WTC11 (cell line): ENCODE results near the gene OLFML3. TPM values are rescaled to one million over a fixed set of nuclear protein-coding genes. Genes with fewer than 3 reads are reported as not detected.

ENCODE experiments used
- ATAC-seq: fragments of 200-7000 bp; cut with Tn5 transposase; 2 replicates; pipeline ENCODE4 v1.10.0; 2021; ENCODE audit warnings: mild to moderate bottlenecking, moderate library complexity
- CTCF ChIA-PET: fragments of 300-600 bp; sonication (Branson Sonifier 250); formaldehyde crosslinking; loops from one replicate; lab custom pipeline; 2021; ENCODE audit warnings: antibody characterized with exemption; lab: Charles Lee
- POLR2A ChIA-PET: fragments of 350-600 bp; sonication (Branson Sonifier 250); formaldehyde crosslinking; loops from one replicate; lab custom pipeline; 2021; ENCODE audit warnings: antibody characterized with exemption; lab: Charles Lee
- DNase-seq: peaks from one replicate; pipeline ENCODE4 v3.0.0; 2021; ENCODE audit warnings: low spot score
- H3K27ac Mint-ChIP-seq: 2 replicates; pipeline ENCODE4 v1.8.0; 2021; ENCODE audit warnings: mixed read lengths
- H3K27me3 Mint-ChIP-seq: 2 replicates; pipeline ENCODE4 v1.8.0; 2021; ENCODE audit warnings: low read depth, mild to moderate bottlenecking, moderate library complexity, mixed read lengths
- H3K36me3 Mint-ChIP-seq: 2 replicates; pipeline ENCODE4 v1.8.0; 2021; ENCODE audit warnings: mixed read lengths
- H3K4me1 Mint-ChIP-seq: 2 replicates; pipeline ENCODE4 v1.8.0; 2022; ENCODE audit warnings: mixed read lengths
- H3K4me3 Mint-ChIP-seq: 2 replicates; pipeline ENCODE4 v1.8.0; 2021; ENCODE audit warnings: mild to moderate bottlenecking, moderate library complexity, mixed read lengths
- H3K9me3 Mint-ChIP-seq: 2 replicates; pipeline ENCODE4 v1.8.0; 2021; ENCODE audit warnings: mixed read lengths
- CBFB ChIP-seq: sonication (generic); formaldehyde crosslinking; IDR thresholded peaks from 2 replicates; pipeline ENCODE4 v1.8.1; 2022; ENCODE audit warnings: mild to moderate bottlenecking, low read depth, missing genetic modification reagents
- CTCF ChIP-seq: fragments of 200-600 bp; IDR thresholded peaks from 2 replicates; pipeline ENCODE4 v1.8.0; 2022; ENCODE audit warnings: antibody characterized with exemption
- ETV6 ChIP-seq: sonication (generic); formaldehyde crosslinking; IDR thresholded peaks from 2 replicates; pipeline ENCODE4 v1.8.1; 2022; ENCODE audit warnings: mild to moderate bottlenecking, missing genetic modification reagents
- FOXJ3 ChIP-seq: sonication (generic); formaldehyde crosslinking; IDR thresholded peaks from 2 replicates; pipeline ENCODE4 v1.9.0; 2021; ENCODE audit warnings: missing genetic modification reagents, mild to moderate bottlenecking, borderline replicate concordance
- FOXK1 ChIP-seq: sonication (generic); formaldehyde crosslinking; IDR thresholded peaks from 2 replicates; pipeline ENCODE4 v1.8.0; 2022; ENCODE audit warnings: mild to moderate bottlenecking, moderate library complexity, missing genetic modification reagents
- HMGXB4 ChIP-seq: sonication (generic); formaldehyde crosslinking; IDR thresholded peaks from 2 replicates; pipeline ENCODE4 v1.8.1; 2023; ENCODE audit warnings: mild to moderate bottlenecking, moderate library complexity, missing genetic modification reagents
- IRF2 ChIP-seq: sonication (generic); formaldehyde crosslinking; IDR thresholded peaks from 2 replicates; pipeline ENCODE4 v1.8.0; 2022; ENCODE audit warnings: low read depth, missing genetic modification reagents, borderline replicate concordance
- NR1H2 ChIP-seq: sonication (generic); formaldehyde crosslinking; IDR thresholded peaks from 2 replicates; pipeline ENCODE4 v1.9.0; 2021; ENCODE audit warnings: mild to moderate bottlenecking, moderate library complexity, missing genetic modification reagents
- PREB ChIP-seq: sonication (generic); formaldehyde crosslinking; IDR thresholded peaks from 2 replicates; pipeline ENCODE4 v1.8.1; 2022; ENCODE audit warnings: mild to moderate bottlenecking, missing genetic modification reagents, moderate library complexity, borderline replicate concordance
- SP1 ChIP-seq: sonication (generic); formaldehyde crosslinking; conservative IDR thresholded peaks from 2 replicates; pipeline ENCODE4 v1.8.1; 2022; ENCODE audit warnings: missing genetic modification reagents
- TCF7 ChIP-seq: sonication (generic); formaldehyde crosslinking; IDR thresholded peaks from 2 replicates; pipeline ENCODE4 v1.8.0; 2022; ENCODE audit warnings: mild to moderate bottlenecking, low read depth, missing genetic modification reagents, moderate library complexity
- USF2 ChIP-seq: sonication (generic); formaldehyde crosslinking; IDR thresholded peaks from 2 replicates; pipeline ENCODE4 v1.8.1; 2023; ENCODE audit warnings: mild to moderate bottlenecking, missing genetic modification reagents, moderate library complexity
- ZBTB21 ChIP-seq: sonication (generic); formaldehyde crosslinking; IDR thresholded peaks from 2 replicates; pipeline ENCODE4 v1.8.1; 2023; ENCODE audit warnings: mild to moderate bottlenecking, missing genetic modification reagents, borderline replicate concordance
- ZNF317 ChIP-seq: sonication (generic); formaldehyde crosslinking; IDR thresholded peaks from 2 replicates; pipeline ENCODE4 v1.8.1; 2023; ENCODE audit warnings: low read depth, mild to moderate bottlenecking, moderate library complexity, missing genetic modification reagents, borderline replicate concordance
- ZNF423 ChIP-seq: fragments of 250-450 bp; sonication (Bioruptor Pico); IDR thresholded peaks from 2 replicates; pipeline ENCODE4 v2.1.2; 2022; ENCODE audit warnings: mild to moderate bottlenecking, moderate library complexity
- total RNA-seq: library from RNA; stranded (reverse); gene quantifications from 3 replicates; pipeline ENCODE4 v1.2.3, GENCODE V29; 2021
- TF ChIP-seq, protein P1 (sequence below): sonication (generic); formaldehyde crosslinking; IDR thresholded peaks from 2 replicates; pipeline ENCODE4 v1.8.0; 2022; ENCODE audit warnings: mild to moderate bottlenecking, missing genetic modification reagents

Gene OLFML3
- total RNA-seq, 1 experiment from 2014 or later: 65.8 TPM

- CTCF ChIA-PET: interaction anchor here (0.6 to 3.4 kb wide), 6 partner anchors 10 to 95 kb away, joined by 3 to 19 read pairs (median 3); partner anchors contain the start of genes AP4B1 and DCLRE1B
- peak overlapping the region; percentile 93 for H3K4me3 Mint-ChIP-seq
These were observed 49.4 kb upstream of the OLFML3 start for GRCh38 chr1:113929750-113930498.

GRCh38 chr1:113930499-113931161 is 48.6 kb upstream of the OLFML3 start:
- DNase-seq: no peak
- Mint-ChIP-seq H3K27me3 (peaks cover 7% of the 10 kb centered on the region), H3K4me3 (peak overlapping the region; percentile 93), H3K4me1 (peaks cover 37% of the 10 kb centered on the region), H3K9me3 (peaks cover 3% of the 10 kb centered on the region; the same call in 1 of the 2 replicates), H3K27ac (peak overlapping the region; percentile 84), H3K36me3 (no peaks in the 10 kb centered on the region)
- ChIA-PET POLR2A (interaction anchor here (0.5 to 2.7 kb wide), 4 partner anchors 10 to 657 kb away, joined by 4 to 23 read pairs (median 6); partner anchors contain the start of genes AP4B1 and DCLRE1B), CTCF (interaction anchor here (0.6 to 3.4 kb wide), 5 partner anchors 16 to 215 kb away, joined by 3 to 19 read pairs (median 3); partner anchors contain the start of genes AP4B1 and DCLRE1B)
- ATAC-seq: 0 out of 2 replicates have a peak, but pooled peaks have one; percentile 2
- TF ChIP-seq ZBTB21 (CRISPR knock-in tag) (no peak), ZNF423 (CRISPR knock-in tag) (no peak), NR1H2 (CRISPR knock-in tag) (no peak), FOXJ3 (CRISPR knock-in tag) (no peak), IRF2 (CRISPR knock-in tag) (no peak), ZNF317 (no peak), ETV6 (CRISPR knock-in tag) (no peak), PREB (CRISPR knock-in tag) (no peak), CTCF (no peak)
- TF ChIP-seq, protein P1, sequence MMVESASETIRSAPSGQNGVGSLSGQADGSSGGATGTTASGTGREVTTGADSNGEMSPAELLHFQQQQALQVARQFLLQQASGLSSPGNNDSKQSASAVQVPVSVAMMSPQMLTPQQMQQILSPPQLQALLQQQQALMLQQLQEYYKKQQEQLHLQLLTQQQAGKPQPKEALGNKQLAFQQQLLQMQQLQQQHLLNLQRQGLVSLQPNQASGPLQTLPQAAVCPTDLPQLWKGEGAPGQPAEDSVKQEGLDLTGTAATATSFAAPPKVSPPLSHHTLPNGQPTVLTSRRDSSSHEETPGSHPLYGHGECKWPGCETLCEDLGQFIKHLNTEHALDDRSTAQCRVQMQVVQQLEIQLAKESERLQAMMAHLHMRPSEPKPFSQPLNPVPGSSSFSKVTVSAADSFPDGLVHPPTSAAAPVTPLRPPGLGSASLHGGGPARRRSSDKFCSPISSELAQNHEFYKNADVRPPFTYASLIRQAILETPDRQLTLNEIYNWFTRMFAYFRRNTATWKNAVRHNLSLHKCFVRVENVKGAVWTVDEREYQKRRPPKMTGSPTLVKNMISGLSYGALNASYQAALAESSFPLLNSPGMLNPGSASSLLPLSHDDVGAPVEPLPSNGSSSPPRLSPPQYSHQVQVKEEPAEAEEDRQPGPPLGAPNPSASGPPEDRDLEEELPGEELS (CRISPR knock-in tag): no peak

More at GRCh38 chr1:113929750-113930498, 49.4 kb upstream of the OLFML3 start:
- POLR2A ChIA-PET: interaction anchor here (0.5 to 2.7 kb wide), 4 partner anchors 9 to 152 kb away, joined by 4 to 23 read pairs (median 5); partner anchors contain the start of genes AP4B1 and DCLRE1B
- ATAC-seq (peak; percentile 36), DNase-seq (no peak)
- peaks cover 36% of the 10 kb centered on the region for H3K4me1 Mint-ChIP-seq
- peaks cover 10% of the 10 kb centered on the region for H3K27me3 Mint-ChIP-seq
- H3K36me3 Mint-ChIP-seq: no peaks in the 10 kb centered on the region
- peak overlapping the region; percentile 84 for H3K27ac Mint-ChIP-seq
- TF ChIP-seq CBFB (CRISPR knock-in tag) (no peak), USF2 (CRISPR knock-in tag) (no peak), CTCF (0 out of 2 replicates have a peak, but pooled peaks have one; percentile 17), HMGXB4 (CRISPR knock-in tag) (no peak), SP1 (CRISPR knock-in tag) (no peak), FOXK1 (peak; percentile 69), TCF7 (0 out of 2 replicates have a peak, but pooled peaks have one; percentile 30)
- H3K9me3 Mint-ChIP-seq: no peaks in the 10 kb centered on the region
